A673 (cell line): ENCODE results near the gene DYNLT2B. TPM values are rescaled to one million over a fixed set of nuclear protein-coding genes. Genes with fewer than 3 reads are reported as not detected.

Source experiments
- BruUV-seq: library from RNA; stranded (reverse); fragments of 400-500 nt; replicated peaks from 2 replicates; lab custom pipeline; 2021; lab: Mats Ljungman, UMichigan
- CTCF ChIA-PET: fragments of 300-600 bp; sonication (Branson Sonifier 250); formaldehyde crosslinking; loops from one replicate; lab custom pipeline; 2022; ENCODE audit warnings: antibody characterized with exemption; lab: Charles Lee
- POLR2A ChIA-PET: fragments of 300-600 bp; sonication (Branson Sonifier 250); formaldehyde crosslinking; loops from one replicate; lab custom pipeline; 2022; ENCODE audit warnings: antibody characterized with exemption; ENCODE audit not compliant: low non-redundant PET; lab: Charles Lee
- DNase-seq: peaks from one replicate; pipeline ENCODE4 v3.0.0-alpha.2; 2015; ENCODE audit warnings: low spot score
- H3K27ac ChIP-seq: fragments of 200-600 bp; sonication (generic); 2 replicates; pipeline ENCODE4 v1.5.1; 2016; ENCODE audit warnings: mixed run types, low read depth, mild to moderate bottlenecking, mixed read lengths, antibody characterized with exemption, low read length; ENCODE audit not compliant: poor library complexity, severe bottlenecking
- H3K27me3 ChIP-seq: fragments of 200-600 bp; sonication (generic); replicated peaks from 2 replicates; pipeline ENCODE4 v1.6.1; 2017; ENCODE audit warnings: mixed run types, low read depth, mild to moderate bottlenecking, mixed read lengths, antibody characterized with exemption, low read length; ENCODE audit not compliant: insufficient read depth, poor library complexity
- H3K36me3 ChIP-seq: fragments of 200-600 bp; sonication (generic); 2 replicates; pipeline ENCODE4 v1.6.1; 2016; ENCODE audit warnings: mixed run types, mild to moderate bottlenecking, mixed read lengths, antibody characterized with exemption, low read length; ENCODE audit not compliant: insufficient read depth, poor library complexity, severe bottlenecking
- H3K4me1 ChIP-seq: fragments of 200-600 bp; sonication (generic); 2 replicates; pipeline ENCODE4 v1.6.1; 2017; ENCODE audit warnings: mixed run types, mild to moderate bottlenecking, mixed read lengths, antibody characterized with exemption, low read length; ENCODE audit not compliant: insufficient read depth, poor library complexity, severe bottlenecking
- H3K4me3 ChIP-seq: fragments of 200-600 bp; sonication (generic); 2 replicates; pipeline ENCODE4 v1.5.1; 2016; ENCODE audit warnings: low read depth, mixed run types, mild to moderate bottlenecking, mixed read lengths, low read length; ENCODE audit not compliant: poor library complexity, severe bottlenecking
- H3K9me3 ChIP-seq: fragments of 200-600 bp; sonication (generic); 2 replicates; pipeline ENCODE4 v1.6.1; 2016; ENCODE audit warnings: mixed run types, low read depth, mild to moderate bottlenecking, mixed read lengths, antibody characterized with exemption, low read length; ENCODE audit not compliant: poor library complexity, severe bottlenecking
- CTCF ChIP-seq: fragments of 300-800, 200-600 bp; sonication (generic); conservative IDR thresholded peaks from 2 replicates; pipeline ENCODE4 v1.5.1; 2017; ENCODE audit warnings: low read depth, mild to moderate bottlenecking, antibody characterized with exemption, low read length, moderate library complexity, mixed read lengths
- EZH2 ChIP-seq: fragments of 200-600 bp; sonication (generic); IDR thresholded peaks from 2 replicates; pipeline ENCODE4 v1.6.1; 2017; ENCODE audit warnings: borderline replicate concordance, low read depth, mild to moderate bottlenecking, mixed read lengths, antibody characterized with exemption, low read length; ENCODE audit not compliant: poor library complexity, severe bottlenecking
- intact Hi-C: fragments of 100-400 bp; cut with micrococcal nuclease; formaldehyde crosslinking; loops from one replicate; pipeline ENCODE4 v1.10.0; 2022; ENCODE audit not compliant: unreplicated experiment
- total RNA-seq: library from RNA; stranded (reverse); gene quantifications from 2 replicates; pipeline ENCODE4 v1.2.3, GENCODE V29; 2021

Gene DYNLT2B
- total RNA-seq, 1 experiment from 2014 or later = 24.6 TPM

GRCh38 chr3:196340466-196340865 lies 22.4 kb upstream of the DYNLT2B start:
- no peak overlapping the region for H3K27ac ChIP-seq
- H3K4me1 ChIP-seq = peaks cover 4% of the 10 kb centered on the region
- BruUV-seq = no TSS peak
- TF ChIP-seq CTCF (no peak), EZH2 (no peak)
- H3K36me3 ChIP-seq = no peaks in the 10 kb centered on the region
- CTCF ChIA-PET = no interaction called here
- H3K4me3 ChIP-seq = no peak overlapping the region
- no peaks in the 10 kb centered on the region for H3K9me3 ChIP-seq
- no peak for DNase-seq
- POLR2A ChIA-PET = no interaction called here
- intact Hi-C loops = no loop called here
- H3K27me3 ChIP-seq = no peaks in the 10 kb centered on the region

- no peak for DNase-seq
- TF ChIP-seq CTCF (no peak), EZH2 (no peak)
These were observed 21.6 kb upstream of the DYNLT2B start for GRCh38 chr3:196339493-196340254.

DNA sequence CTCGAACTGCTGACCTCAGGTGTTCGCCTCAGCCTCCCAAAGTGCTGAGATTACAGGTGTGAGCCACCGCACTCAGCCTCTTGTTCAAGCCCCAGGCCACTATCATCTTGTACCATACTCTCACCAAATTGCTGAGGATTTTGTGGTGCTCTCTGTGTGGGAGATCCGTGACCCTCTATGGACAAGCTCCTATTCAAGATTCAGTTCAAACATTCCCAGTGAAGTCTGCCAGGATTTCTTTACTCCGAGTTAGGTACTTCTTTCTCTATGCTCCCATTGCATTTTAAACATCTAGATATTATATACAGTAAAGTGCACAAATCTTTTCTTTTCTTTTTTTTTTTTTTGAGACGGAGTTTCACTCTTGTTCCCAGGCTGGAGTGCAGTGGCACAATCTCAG lies 21.0 kb upstream of the DYNLT2B start:
- TF ChIP-seq EZH2 (no peak), CTCF (no peak)
- no peaks in the 10 kb centered on the region for H3K9me3 ChIP-seq
- H3K4me3 ChIP-seq = no peak overlapping the region
- H3K27ac ChIP-seq = no peak overlapping the region
- ChIA-PET POLR2A (no interaction called here), CTCF (no interaction called here)
- H3K4me1 ChIP-seq = peaks cover 4% of the 10 kb centered on the region
- no peaks in the 10 kb centered on the region for H3K36me3 ChIP-seq
- intact Hi-C loops = no loop called here
- no TSS peak for BruUV-seq
- no peak for DNase-seq
- H3K27me3 ChIP-seq = no peaks in the 10 kb centered on the region

More at GRCh38 chr3:196339493-196340254, 21.6 kb upstream of the DYNLT2B start:
- intact Hi-C loops = no loop called here
- no peaks in the 10 kb centered on the region for H3K27me3 ChIP-seq
- no peaks in the 10 kb centered on the region for H3K9me3 ChIP-seq
- peaks cover 4% of the 10 kb centered on the region for H3K4me1 ChIP-seq
- H3K27ac ChIP-seq = no peak overlapping the region
- H3K36me3 ChIP-seq = no peaks in the 10 kb centered on the region
- ChIA-PET CTCF (no interaction called here), POLR2A (no interaction called here)
- no TSS peak for BruUV-seq
- H3K4me3 ChIP-seq = no peak overlapping the region
